B cell (primary cell): ENCODE results near the gene MEN1. TPM values are rescaled to one million over a fixed set of nuclear protein-coding genes. Genes with fewer than 3 reads are reported as not detected.

Source experiments
- ATAC-seq: fragments of 200-7000 bp; cut with Tn5 transposase; one replicate; pipeline ENCODE4 v1.10.0; 2021; ENCODE audit warnings: low read depth, mild to moderate bottlenecking, moderate number of reproducible peaks, moderate library complexity
- CTCF ChIA-PET: fragments of 350-600 bp; sonication (Branson Sonifier 250); formaldehyde crosslinking; loops from one replicate; lab custom pipeline; 2021; ENCODE audit warnings: antibody characterized with exemption, inconsistent platforms; lab: Charles Lee
- POLR2A ChIA-PET: fragments of 350-600 bp; sonication (Branson Sonifier 250); formaldehyde crosslinking; loops from one replicate; lab custom pipeline; 2021; ENCODE audit warnings: antibody characterized with exemption; lab: Charles Lee
- DNase-seq: peaks from one replicate; pipeline ENCODE4 v3.0.0; 2013
- H2AFZ ChIP-seq: 2 replicates; pipeline ENCODE4 v1.6.1; 2012; ENCODE audit warnings: mild to moderate bottlenecking, low read depth, low read length; ENCODE audit not compliant: insufficient read depth, poor library complexity, severe bottlenecking
- H3K27ac ChIP-seq, 2 donors: 1 replicate in 1 of 2; 2 replicates in 1 of 2; pipeline ENCODE4 v1.5.1; 2012 to 2013; ENCODE audit warnings: low read length in 2 of 2, mild to moderate bottlenecking in 2 of 2, moderate library complexity in 1 of 2
- H3K27me3 ChIP-seq, 4 experiments: fragments of 200-600 bp in 1 of 4; sonication (generic) in 1 of 4; replicated peaks in 1 of 4; 1 replicate in 2 of 4; 2 replicates in 2 of 4; pipeline versions ENCODE4 v1.6.1 to v1.7.0; 2013 to 2016; ENCODE audit warnings: low read length in 3 of 4, mild to moderate bottlenecking in 2 of 4, mixed read lengths in 1 of 4, moderate library complexity in 1 of 4; ENCODE audit not compliant: insufficient read depth in 4 of 4, control insufficient read depth in 3 of 4; ENCODE audit errors: control extremely low read depth in 1 of 4
- H3K36me3 ChIP-seq, 2 experiments: replicated peaks in 1 of 2; 1 replicate in 1 of 2; 2 replicates in 1 of 2; pipeline versions ENCODE4 v1.6.1 to v1.7.1; 2013; ENCODE audit warnings: low read length in 1 of 2; ENCODE audit not compliant: insufficient read depth in 2 of 2, control insufficient read depth in 1 of 2; ENCODE audit errors: control extremely low read depth in 1 of 2, extremely low read depth in 1 of 2
- H3K4me1 ChIP-seq, 2 donors: fragments of 200-600 bp in 1 of 2; sonication (generic) in 1 of 2; 1 replicate in 1 of 2; 2 replicates in 1 of 2; pipeline versions ENCODE4 v1.5.1 to v1.6.1; 2013 to 2017; ENCODE audit warnings: low read length in 2 of 2; ENCODE audit not compliant: control insufficient read depth in 2 of 2, insufficient read depth in 2 of 2
- H3K4me2 ChIP-seq: replicated peaks from 2 replicates; pipeline ENCODE3; 2012; ENCODE audit warnings: mild to moderate bottlenecking, low read depth, low read length; ENCODE audit not compliant: poor library complexity, severe bottlenecking
- H3K4me3 ChIP-seq, 5 experiments: fragments of 200-600 bp in 1 of 5; sonication (generic) in 1 of 5; 1 replicate in 3 of 5; 2 replicates in 2 of 5; pipeline versions ENCODE4 v1.5.1 to v1.7.0; 2011 to 2016; ENCODE audit warnings: low read length in 4 of 5, mild to moderate bottlenecking in 4 of 5, low read depth in 2 of 5, control low read depth in 1 of 5, moderate library complexity in 1 of 5; ENCODE audit not compliant: insufficient read depth in 1 of 5; ENCODE audit errors: control extremely low read depth in 1 of 5, extremely low read depth in 1 of 5
- H3K79me2 ChIP-seq: fragments of 200-600 bp; sonication (generic); one replicate; pipeline ENCODE4 v1.6.0; 2016; ENCODE audit warnings: low read length; ENCODE audit not compliant: control insufficient read depth, insufficient read depth
- H3K9ac ChIP-seq: fragments of 200-600 bp; sonication (generic); 2 replicates; pipeline ENCODE4 v1.6.1; 2017; ENCODE audit warnings: mild to moderate bottlenecking, low read length, moderate library complexity
- H3K9me3 ChIP-seq, 3 donors: one replicate each; pipeline versions ENCODE4 v1.6.1 to v1.7.1; 2013; ENCODE audit warnings: low read length in 2 of 3; ENCODE audit not compliant: control insufficient read depth in 2 of 3, insufficient read depth in 1 of 3; ENCODE audit errors: control extremely low read depth in 1 of 3
- H4K20me1 ChIP-seq: 2 replicates; pipeline ENCODE4 v1.6.0; 2012; ENCODE audit warnings: mild to moderate bottlenecking, low read length; ENCODE audit not compliant: insufficient read depth, control insufficient read depth, poor library complexity, severe bottlenecking
- H3K27ac Mint-ChIP-seq: one replicate; pipeline ENCODE4 v1.8.0; 2021; ENCODE audit warnings: mixed read lengths
- H3K27me3 Mint-ChIP-seq: one replicate; pipeline ENCODE4 v1.8.0; 2021; ENCODE audit warnings: mixed read lengths
- H3K4me1 Mint-ChIP-seq: one replicate; pipeline ENCODE4 v1.8.0; 2021; ENCODE audit warnings: mixed read lengths
- H3K4me3 Mint-ChIP-seq: one replicate; pipeline ENCODE4 v1.8.0; 2021; ENCODE audit warnings: mixed read lengths
- H3K9me3 Mint-ChIP-seq: one replicate; pipeline ENCODE4 v1.8.0; 2022; ENCODE audit warnings: mixed read lengths; ENCODE audit not compliant: insufficient read depth
- EZH2 ChIP-seq: IDR thresholded peaks from 2 replicates; pipeline ENCODE4 v1.6.1; 2012; ENCODE audit warnings: borderline replicate concordance, low read depth, mild to moderate bottlenecking, moderate library complexity, low read length; ENCODE audit not compliant: insufficient read depth, poor library complexity, severe bottlenecking
- WGBS: methylation state at CpG from one replicate; pipeline ENCODE4 v1.1.5; 2013; ENCODE audit warnings: missing lambda C conversion rate; ENCODE audit not compliant: insufficient coverage; 5-methylcytosine and 5-hydroxymethylcytosine counted together
- intact Hi-C: fragments of 100-400 bp; cut with micrococcal nuclease; formaldehyde crosslinking; loops from one replicate; pipeline ENCODE4 v1.10.0; 2022
- polyA plus RNA-seq: library from polyadenylated mRNA; depleted of rRNA; stranded (reverse); fragments of >200 nt; gene quantifications from 2 replicates; pipeline ENCODE4 v1.2.3, GENCODE V29; 2012
- total RNA-seq, 2 donors: library from RNA; stranded (reverse); fragments of 120-200 nt in 1 of 2; gene quantifications; 1 replicate in 1 of 2; 2 replicates in 1 of 2; pipeline versions ENCODE4 v1.2.3 to v1.2.4, GENCODE V29; 2013 to 2022
- TF ChIP-seq, protein P1 (sequence below): fragments of 200-600 bp; IDR thresholded peaks from one replicate; pipeline ENCODE4 v1.8.0; 2022; ENCODE audit warnings: antibody characterized with exemption, mild to moderate bottlenecking

MEN1 gene
- total and polyA plus RNA-seq, 2 donors (not counting 1 experiment from before 2014, with no cell fraction given) = 48.2 to 68.5 TPM

DNA sequence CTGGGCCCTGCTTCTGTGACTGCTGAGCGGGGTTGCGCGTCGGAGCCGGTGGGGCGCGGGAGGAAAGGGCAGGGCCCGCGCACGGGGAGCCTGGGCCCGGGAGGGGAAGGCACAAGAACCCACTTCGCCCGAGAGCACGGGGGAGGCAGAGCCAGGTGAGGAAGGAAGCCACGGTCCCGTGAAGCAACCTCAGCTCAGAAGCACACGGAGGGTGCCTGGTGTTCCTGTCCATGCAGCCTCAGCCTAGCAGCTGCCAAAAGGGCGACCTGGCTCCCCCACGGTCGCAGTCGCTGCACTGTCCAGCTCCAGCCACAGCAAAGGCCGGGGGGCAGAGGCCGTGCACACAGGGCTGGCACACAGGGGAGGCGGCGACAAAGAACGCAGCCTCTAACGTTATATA lies 43.4 kb upstream of the MEN1 start:
- Mint-ChIP-seq H3K27me3 (no peaks in the 10 kb centered on the region), H3K9me3 (no peaks in the 10 kb centered on the region), H3K4me1 (peaks cover 88% of the 10 kb centered on the region), H3K27ac (peak overlapping the region; percentile 95), H3K4me3 (peak overlapping the region; percentile 79)
- Histone ChIP-seq H2AFZ (no peak overlapping the region), H3K79me2 (peaks cover 71% of the 10 kb centered on the region), H3K4me2 (peak overlapping the region; percentile 76), H3K9me3 (no peaks in the 10 kb centered on the region), H3K27me3 (no peaks in the 10 kb centered on the region), H3K27ac (peak overlapping the region; percentile 90 to 100), H3K4me3 (peak overlapping the region in 2 of 5 experiments; percentile 10 to 30), H4K20me1 (peaks cover 13% of the 10 kb centered on the region), H3K36me3 (peaks cover 0 to 50% of the 10 kb centered on the region in 2 experiments), H3K9ac (peak overlapping the region; percentile 42), H3K4me1 (peaks cover 95 to 100% of the 10 kb centered on the region in 2 donors)
- TF ChIP-seq, protein P1, sequence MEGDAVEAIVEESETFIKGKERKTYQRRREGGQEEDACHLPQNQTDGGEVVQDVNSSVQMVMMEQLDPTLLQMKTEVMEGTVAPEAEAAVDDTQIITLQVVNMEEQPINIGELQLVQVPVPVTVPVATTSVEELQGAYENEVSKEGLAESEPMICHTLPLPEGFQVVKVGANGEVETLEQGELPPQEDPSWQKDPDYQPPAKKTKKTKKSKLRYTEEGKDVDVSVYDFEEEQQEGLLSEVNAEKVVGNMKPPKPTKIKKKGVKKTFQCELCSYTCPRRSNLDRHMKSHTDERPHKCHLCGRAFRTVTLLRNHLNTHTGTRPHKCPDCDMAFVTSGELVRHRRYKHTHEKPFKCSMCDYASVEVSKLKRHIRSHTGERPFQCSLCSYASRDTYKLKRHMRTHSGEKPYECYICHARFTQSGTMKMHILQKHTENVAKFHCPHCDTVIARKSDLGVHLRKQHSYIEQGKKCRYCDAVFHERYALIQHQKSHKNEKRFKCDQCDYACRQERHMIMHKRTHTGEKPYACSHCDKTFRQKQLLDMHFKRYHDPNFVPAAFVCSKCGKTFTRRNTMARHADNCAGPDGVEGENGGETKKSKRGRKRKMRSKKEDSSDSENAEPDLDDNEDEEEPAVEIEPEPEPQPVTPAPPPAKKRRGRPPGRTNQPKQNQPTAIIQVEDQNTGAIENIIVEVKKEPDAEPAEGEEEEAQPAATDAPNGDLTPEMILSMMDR = no peak
- TF ChIP-seq EZH2 = no peak
- intact Hi-C loops = no loop called here
- WGBS = 14% methylated on average over 26 of the region's 27 CpGs
- no peak for ATAC-seq
- POLR2A ChIA-PET = interaction anchor here (0.7 to 8.7 kb wide), 3 partner anchors 12 to 34 kb away, joined by 3 to 158 read pairs (median 150); partner anchors contain the start of gene EHD1
- CTCF ChIA-PET = interaction anchor here (2.1 to 29.2 kb wide), 3 partner anchors 9 to 33 kb away, joined by 7 to 1254 read pairs (median 343); partner anchors contain the start of genes CDC42BPG and EHD1
- peak; percentile 78 for DNase-seq

DNA sequence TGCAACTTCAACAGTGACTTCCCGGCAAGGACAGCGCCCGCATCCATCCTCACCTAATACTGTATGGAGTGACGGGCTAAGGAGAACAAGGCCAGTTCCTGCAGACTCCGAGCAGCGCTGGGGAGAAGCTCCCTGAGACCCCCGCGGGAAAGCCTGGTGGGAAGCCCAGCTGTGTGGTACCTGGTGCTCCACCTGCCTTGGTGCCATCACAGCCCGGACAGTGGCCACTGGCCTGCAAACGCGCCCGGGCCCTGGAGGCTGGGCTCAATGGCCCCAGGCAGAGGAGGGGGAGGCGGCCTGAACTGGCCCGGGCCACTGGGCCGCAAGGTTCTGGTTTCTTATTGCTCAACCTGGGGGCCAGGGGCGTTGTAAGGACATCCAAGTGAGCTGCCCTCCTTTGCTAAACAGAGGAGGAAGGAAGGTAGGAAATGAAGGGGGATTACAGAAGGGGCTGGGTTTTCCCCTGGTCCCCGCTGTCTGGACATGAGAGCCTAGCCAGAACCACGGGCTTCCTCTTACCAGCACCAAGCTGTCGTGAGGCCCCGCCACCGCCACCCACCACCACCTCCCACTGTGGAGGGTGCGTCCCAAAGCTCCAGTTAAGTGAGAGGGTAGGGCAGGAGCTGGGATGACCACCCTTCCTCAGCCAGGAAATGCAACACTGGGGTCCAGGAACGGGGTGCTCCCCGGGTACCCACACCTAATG lies 42.6 kb upstream of the MEN1 start:
- DNase-seq (peak; percentile 75), ATAC-seq (no peak)
- Mint-ChIP-seq H3K4me1 (peaks cover 90% of the 10 kb centered on the region), H3K27ac (peak overlapping the region; percentile 95), H3K27me3 (no peaks in the 10 kb centered on the region), H3K4me3 (peak overlapping the region; percentile 79), H3K9me3 (no peaks in the 10 kb centered on the region)
- Histone ChIP-seq H3K27me3 (no peaks in the 10 kb centered on the region), H4K20me1 (peaks cover 13% of the 10 kb centered on the region), H3K4me1 (peaks cover 95 to 100% of the 10 kb centered on the region in 2 donors), H3K79me2 (peaks cover 63% of the 10 kb centered on the region), H3K9me3 (no peaks in the 10 kb centered on the region), H3K4me2 (peak overlapping the region; percentile 76), H3K4me3 (peak overlapping the region in 2 of 5 experiments; percentile 10 to 30), H2AFZ (no peak overlapping the region), H3K9ac (peak overlapping the region; percentile 57), H3K27ac (peak overlapping the region; percentile 90 to 100), H3K36me3 (peaks cover 0 to 45% of the 10 kb centered on the region in 2 experiments)
- TF ChIP-seq, protein P1 = no peak
- TF ChIP-seq EZH2 = no peak
- CTCF ChIA-PET = interaction anchor here (2.1 to 29.2 kb wide), 3 partner anchors 9 to 33 kb away, joined by 7 to 1254 read pairs (median 343); partner anchors contain the start of genes CDC42BPG and EHD1
- intact Hi-C loops = no loop called here
- POLR2A ChIA-PET = interaction anchor here (0.7 to 8.7 kb wide), 4 partner anchors 13 to 43 kb away, joined by 3 to 158 read pairs (median 82); partner anchors contain the start of genes EHD1 and MEN1
- 74% methylated on average over 11 of the region's 24 CpGs for WGBS
